Neural progenitor cell (in vitro differentiated cells): Measurements from ENCODE around the gene LITAFD. TPM values are rescaled to one million over a fixed set of nuclear protein-coding genes. Genes with fewer than 3 reads are reported as not detected.

Experiments used
- DNase-seq: peaks from one replicate; pipeline ENCODE4 v3.0.0-alpha.2; 2016; ENCODE audit warnings: low spot score
- H2AFZ ChIP-seq: fragments of 200-600 bp; sonication (generic); replicated peaks from 2 replicates; pipeline ENCODE4 v1.6.1; 2016; ENCODE audit warnings: antibody characterized with exemption
- H3F3A ChIP-seq: fragments of 200-600 bp; sonication (generic); 2 replicates; pipeline ENCODE4 v1.6.1; 2016; ENCODE audit warnings: antibody characterized with exemption, low read depth
- H3K27ac ChIP-seq: fragments of 200-600 bp; sonication (generic); 2 replicates; pipeline ENCODE4 v1.5.1; 2016; ENCODE audit warnings: mild to moderate bottlenecking
- H3K27me3 ChIP-seq: fragments of 200-600 bp; sonication (generic); 2 replicates; pipeline ENCODE4 v1.6.1; 2016; ENCODE audit warnings: mild to moderate bottlenecking, moderate library complexity
- H3K36me3 ChIP-seq: fragments of 200-600 bp; sonication (generic); 2 replicates; pipeline ENCODE4 v1.5.1; 2016
- H3K4me1 ChIP-seq: fragments of 200-600 bp; sonication (generic); 2 replicates; pipeline ENCODE4 v1.6.1; 2016; ENCODE audit warnings: mixed run types
- H3K4me2 ChIP-seq: fragments of 200-600 bp; sonication (generic); 2 replicates; pipeline ENCODE4 v1.6.1; 2016
- H3K4me3 ChIP-seq: fragments of 200-600 bp; sonication (generic); 2 replicates; pipeline ENCODE4 v1.5.1; 2016
- H3K79me2 ChIP-seq: fragments of 200-600 bp; sonication (generic); 2 replicates; pipeline ENCODE4 v1.6.1; 2016; ENCODE audit warnings: low read depth
- H3K9ac ChIP-seq: fragments of 200-600 bp; sonication (generic); 2 replicates; pipeline ENCODE4 v1.6.1; 2016
- H3K9me3 ChIP-seq: fragments of 200-600 bp; sonication (generic); 2 replicates; pipeline ENCODE4 v1.5.1; 2016; ENCODE audit warnings: low read depth
- H4K20me1 ChIP-seq: fragments of 200-600 bp; sonication (generic); 2 replicates; pipeline ENCODE4 v1.6.1; 2016; ENCODE audit warnings: low read depth
- H3K27ac Mint-ChIP-seq: 3 replicates; pipeline ENCODE4 v1.8.0; 2021; ENCODE audit warnings: mixed read lengths
- H3K27me3 Mint-ChIP-seq: 2 replicates; pipeline ENCODE4 v1.8.0; 2022; ENCODE audit warnings: low read depth, mild to moderate bottlenecking, inconsistent platforms, moderate library complexity, mixed read lengths; ENCODE audit not compliant: insufficient read depth
- H3K36me3 Mint-ChIP-seq: 3 replicates; pipeline ENCODE4 v1.8.0; 2021; ENCODE audit warnings: mixed read lengths
- H3K4me1 Mint-ChIP-seq: 3 replicates; pipeline ENCODE4 v1.8.0; 2021; ENCODE audit warnings: mixed read lengths
- H3K4me3 Mint-ChIP-seq: 3 replicates; pipeline ENCODE4 v1.8.0; 2021; ENCODE audit warnings: mild to moderate bottlenecking, moderate library complexity, mixed read lengths
- H3K9me3 Mint-ChIP-seq: 3 replicates; pipeline ENCODE4 v1.8.0; 2020; ENCODE audit warnings: mixed read lengths
- CTCF ChIP-seq: fragments of 200-600 bp; sonication (generic); IDR thresholded peaks from 2 replicates; pipeline ENCODE4 v1.5.1; 2017; ENCODE audit warnings: antibody characterized with exemption, mild to moderate bottlenecking
- EZH2 ChIP-seq: fragments of 200-600 bp; sonication (generic); IDR thresholded peaks from 2 replicates; pipeline ENCODE4 v1.6.1; 2017; ENCODE audit warnings: antibody characterized with exemption, mild to moderate bottlenecking, moderate library complexity
- EZH2phosphoT487 ChIP-seq: fragments of 200-600 bp; sonication (generic); IDR thresholded peaks from 2 replicates; pipeline ENCODE4 v1.6.1; 2017; ENCODE audit warnings: antibody characterized with exemption
- total RNA-seq: library from RNA; depleted of rRNA; stranded (reverse); fragments of >200 nt; gene quantifications from 2 replicates; pipeline ENCODE4 v1.2.3, GENCODE V29; 2015; ENCODE audit warnings: low replicate concordance

The LITAFD gene
- total RNA-seq, 1 donor from 2014 or later: not detected

GRCh38 chr16:8865145-8865882, 16.8 kb upstream of the LITAFD start:
- peaks cover 41% of the 10 kb centered on the region for H3K4me1 ChIP-seq
- Mint-ChIP-seq H3K27ac (peak overlapping the region; percentile 87), H3K36me3 (no peaks in the 10 kb centered on the region), H3K27me3 (peaks cover 12% of the 10 kb centered on the region), H3K9me3 (no peaks in the 10 kb centered on the region), H3K4me3 (peak overlapping the region; percentile 99), H3K4me1 (peaks cover 59% of the 10 kb centered on the region)
- peaks cover 78% of the 10 kb centered on the region for H4K20me1 ChIP-seq
- no peaks in the 10 kb centered on the region for H3K36me3 ChIP-seq
- no peak overlapping the region for H3K9ac ChIP-seq
- no peak for DNase-seq
- H3K4me3 ChIP-seq: no peak overlapping the region
- H3K27ac ChIP-seq: peak overlapping the region; percentile 23
- H3F3A ChIP-seq: peaks cover 48% of the 10 kb centered on the region
- TF ChIP-seq EZH2 (no peak), EZH2phosphoT487 (no peak), CTCF (no peak)
- H3K79me2 ChIP-seq: peaks cover 84% of the 10 kb centered on the region
- no peaks in the 10 kb centered on the region for H3K9me3 ChIP-seq
- H3K4me2 ChIP-seq: peak overlapping the region; percentile 90
- no peaks in the 10 kb centered on the region for H3K27me3 ChIP-seq
- H2AFZ ChIP-seq: no peak overlapping the region

- Histone ChIP-seq H3K27me3 (no peaks in the 10 kb centered on the region), H3K9me3 (no peaks in the 10 kb centered on the region), H3K36me3 (no peaks in the 10 kb centered on the region), H3K79me2 (peaks cover 74% of the 10 kb centered on the region), H2AFZ (no peak overlapping the region), H3K4me3 (peak overlapping the region; percentile 96), H3K9ac (peak overlapping the region; percentile 75), H3F3A (peaks cover 48% of the 10 kb centered on the region), H3K27ac (peak overlapping the region; percentile 20), H4K20me1 (peaks cover 69% of the 10 kb centered on the region), H3K4me1 (peaks cover 41% of the 10 kb centered on the region), H3K4me2 (peak overlapping the region; percentile 90)
- TF ChIP-seq EZH2: no peak
- no peak for TF ChIP-seq CTCF
- TF ChIP-seq EZH2phosphoT487: no peak
- Mint-ChIP-seq H3K27me3 (peaks cover 12% of the 10 kb centered on the region), H3K36me3 (no peaks in the 10 kb centered on the region), H3K9me3 (no peaks in the 10 kb centered on the region), H3K4me3 (peak overlapping the region; percentile 99), H3K4me1 (peaks cover 62% of the 10 kb centered on the region), H3K27ac (peak overlapping the region; percentile 19)
- DNase-seq: peak; percentile 96
Measured at GRCh38 chr16:8866118-8866883, 15.8 kb upstream of the LITAFD start.

DNA sequence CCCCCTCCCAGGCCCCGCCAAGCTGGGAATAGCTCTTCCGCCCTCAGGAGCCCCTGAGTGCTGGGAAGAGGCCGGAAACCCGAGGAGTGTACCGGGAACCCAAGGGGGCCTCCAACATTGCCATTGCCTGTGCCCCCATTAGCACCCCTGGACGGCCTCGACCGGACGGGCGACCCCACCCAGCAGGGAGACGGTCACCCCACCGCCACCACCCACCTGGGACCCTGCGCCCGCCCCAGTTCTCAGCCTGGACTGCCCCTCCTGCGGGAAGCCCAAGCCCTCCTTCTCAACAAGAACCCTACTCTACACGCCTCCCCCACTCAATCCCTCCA, 15.3 kb upstream of the LITAFD start:
- H2AFZ ChIP-seq: no peak overlapping the region
- H3K27ac ChIP-seq: no peak overlapping the region

More for the DNA sequence above, 15.3 kb upstream of the LITAFD start:
- peaks cover 69% of the 10 kb centered on the region for H3K79me2 ChIP-seq
- H3K9me3 ChIP-seq: no peaks in the 10 kb centered on the region
- TF ChIP-seq EZH2phosphoT487: no peak
- no peak for TF ChIP-seq EZH2
- TF ChIP-seq CTCF: no peak
- peaks cover 13% of the 10 kb centered on the region for H3K27me3 Mint-ChIP-seq
- H3K4me1 Mint-ChIP-seq: peaks cover 58% of the 10 kb centered on the region
- H3K4me2 ChIP-seq: peak overlapping the region; percentile 90
- H4K20me1 ChIP-seq: peaks cover 63% of the 10 kb centered on the region
- no peaks in the 10 kb centered on the region for H3K27me3 ChIP-seq
- peak overlapping the region; percentile 99 for H3K4me3 Mint-ChIP-seq
- peak overlapping the region; percentile 96 for H3K4me3 ChIP-seq
- peaks cover 48% of the 10 kb centered on the region for H3F3A ChIP-seq
- H3K4me1 ChIP-seq: peaks cover 39% of the 10 kb centered on the region
- no peaks in the 10 kb centered on the region for H3K36me3 Mint-ChIP-seq
- H3K27ac Mint-ChIP-seq: peak overlapping the region; percentile 79
- H3K36me3 ChIP-seq: no peaks in the 10 kb centered on the region
- DNase-seq: no peak
- no peaks in the 10 kb centered on the region for H3K9me3 Mint-ChIP-seq
- peak overlapping the region; percentile 75 for H3K9ac ChIP-seq
